Small intestine (tissue), 7 donors: ENCODE data around the gene TREML2. TPM values are rescaled to one million over a fixed set of nuclear protein-coding genes. Genes with fewer than 3 reads are reported as not detected.

Source experiments
- DNase-seq, 2 donors: peaks; one replicate each; pipeline versions ENCODE4 v3.0.0 to v3.0.0-alpha.2; 2013
- FAIRE-seq: peaks from 2 replicates; lab custom pipeline; 2012; peaks lifted over from hg19 to GRCh38; lab: Jason Lieb, UNC
- H3K27ac ChIP-seq, 3 donors: one replicate each; pipeline ENCODE4 v1.5.1; 2013; ENCODE audit warnings: low read length in 2 of 3, mild to moderate bottlenecking in 2 of 3, control low read depth in 1 of 3, inconsistent platforms in 1 of 3, low read depth in 1 of 3, moderate library complexity in 1 of 3
- H3K27me3 ChIP-seq, 3 donors: one replicate each; pipeline ENCODE4 v1.6.1; 2013; ENCODE audit warnings: low read length in 3 of 3, inconsistent platforms in 1 of 3; ENCODE audit not compliant: control insufficient read depth in 3 of 3, insufficient read depth in 3 of 3
- H3K36me3 ChIP-seq, 3 donors: one replicate each; pipeline ENCODE4 v1.6.1; 2013; ENCODE audit warnings: low read length in 3 of 3, inconsistent platforms in 1 of 3, low read depth in 1 of 3, mild to moderate bottlenecking in 1 of 3, moderate library complexity in 1 of 3; ENCODE audit not compliant: control insufficient read depth in 3 of 3, insufficient read depth in 2 of 3
- H3K4me1 ChIP-seq, 3 donors: one replicate each; pipeline ENCODE4 v1.6.1; 2013; ENCODE audit warnings: low read length in 2 of 3, inconsistent platforms in 1 of 3, low read depth in 1 of 3, mild to moderate bottlenecking in 1 of 3, moderate library complexity in 1 of 3; ENCODE audit not compliant: control insufficient read depth in 3 of 3, insufficient read depth in 2 of 3
- H3K4me3 ChIP-seq, 3 donors: one replicate each; pipeline ENCODE4 v1.5.1; 2013; ENCODE audit warnings: low read length in 3 of 3, control low read depth in 1 of 3, inconsistent platforms in 1 of 3, low read depth in 1 of 3, mild to moderate bottlenecking in 1 of 3, moderate library complexity in 1 of 3
- H3K9me3 ChIP-seq, 2 donors: one replicate each; pipeline ENCODE4 v1.6.1; 2013; ENCODE audit warnings: low read depth in 1 of 2, low read length in 1 of 2; ENCODE audit not compliant: control insufficient read depth in 2 of 2, insufficient read depth in 1 of 2
- WGBS, 3 donors: extraction: QIAGEN DNeasy Blood & Tissue Kit; methylation state at CpG; one replicate each; pipeline ENCODE4 v1.1.7; 2013; 5-methylcytosine and 5-hydroxymethylcytosine counted together
- polyA plus RNA-seq, 4 donors: library from polyadenylated mRNA; stranded (reverse) in 3 of 4; unstranded in 1 of 4; fragments of 200-250 nt in 3 of 4; fragments of 120-200 nt in 1 of 4; gene quantifications; one replicate each; pipeline versions ENCODE4 v1.2.1 to v1.2.3, GENCODE V29; 2013
- donor health status: healthy with polysubstance abuse.
- donor health status: control.
- donor health status: control.
- donor health status: Bipolar disorder and iron deficiency.
- donor health status: healthy.

TREML2 gene
- polyA plus RNA-seq, 4 donors = 0.10 to 0.27 (median 0.13) TPM; not detected in 1

DNA sequence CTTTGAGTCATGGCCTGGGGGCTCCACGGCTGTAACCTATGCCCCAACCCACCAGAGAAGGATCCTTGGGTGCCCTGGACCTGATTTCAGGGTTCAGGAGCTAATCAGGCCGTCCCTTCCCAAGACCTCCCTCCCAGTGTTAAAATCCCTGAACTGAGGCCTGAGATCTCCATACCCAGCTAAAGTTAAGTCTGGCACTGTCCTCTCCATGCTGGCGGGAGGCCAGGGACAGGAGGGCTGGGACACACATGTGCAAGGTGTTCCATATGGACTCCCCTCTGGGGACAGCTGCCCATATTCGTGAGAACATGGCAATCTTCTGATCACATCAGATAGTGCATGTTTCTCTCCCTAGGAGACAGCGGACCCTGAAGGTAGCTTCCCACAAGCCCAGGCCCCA lies 15.7 kb upstream of the TREML2 start:
- DNase-seq (no peak), FAIRE-seq (no peak)
- Histone ChIP-seq H3K4me1 (no peaks in the 10 kb centered on the region), H3K27ac (no peak overlapping the region), H3K4me3 (no peak overlapping the region), H3K36me3 (no peaks in the 10 kb centered on the region), H3K9me3 (peaks cover 0 to 7% of the 10 kb centered on the region in 2 donors), H3K27me3 (peaks cover 0 to 6% (median 0%) of the 10 kb centered on the region in 3 donors)
- 55 to 78% (median 60%) methylated on average over 5 of the region's 5 CpGs for WGBS, 3 donors

DNA sequence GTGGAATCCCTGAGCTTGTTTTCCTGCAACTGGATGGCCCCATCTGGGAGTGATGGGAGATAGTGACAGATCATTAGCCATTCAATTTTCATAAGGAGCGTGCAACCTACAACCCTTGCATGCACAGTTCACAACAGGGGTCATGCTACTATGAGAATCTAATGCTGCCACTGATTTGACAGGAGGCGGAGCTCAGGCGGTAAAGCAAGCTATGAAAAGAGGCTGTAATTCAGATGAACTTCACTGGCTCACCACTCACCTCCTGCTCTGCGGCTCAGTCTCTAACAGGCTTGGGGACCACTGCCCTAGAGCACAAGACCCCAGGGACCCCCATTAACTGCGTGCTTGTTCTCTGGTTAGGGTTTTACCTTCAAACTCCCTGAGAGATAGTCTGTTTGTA lies 14.8 kb upstream of the TREML2 start:
- WGBS, 3 donors = 83 to 87% (median 84%) methylated on average over 5 of the region's 5 CpGs
- Histone ChIP-seq H3K27me3 (peaks cover 0 to 4% (median 0%) of the 10 kb centered on the region in 3 donors), H3K36me3 (no peaks in the 10 kb centered on the region), H3K4me3 (no peak overlapping the region), H3K4me1 (no peaks in the 10 kb centered on the region), H3K9me3 (peaks cover 0 to 7% of the 10 kb centered on the region in 2 donors), H3K27ac (no peak overlapping the region)
- FAIRE-seq (no peak), DNase-seq (no peak)

DNA sequence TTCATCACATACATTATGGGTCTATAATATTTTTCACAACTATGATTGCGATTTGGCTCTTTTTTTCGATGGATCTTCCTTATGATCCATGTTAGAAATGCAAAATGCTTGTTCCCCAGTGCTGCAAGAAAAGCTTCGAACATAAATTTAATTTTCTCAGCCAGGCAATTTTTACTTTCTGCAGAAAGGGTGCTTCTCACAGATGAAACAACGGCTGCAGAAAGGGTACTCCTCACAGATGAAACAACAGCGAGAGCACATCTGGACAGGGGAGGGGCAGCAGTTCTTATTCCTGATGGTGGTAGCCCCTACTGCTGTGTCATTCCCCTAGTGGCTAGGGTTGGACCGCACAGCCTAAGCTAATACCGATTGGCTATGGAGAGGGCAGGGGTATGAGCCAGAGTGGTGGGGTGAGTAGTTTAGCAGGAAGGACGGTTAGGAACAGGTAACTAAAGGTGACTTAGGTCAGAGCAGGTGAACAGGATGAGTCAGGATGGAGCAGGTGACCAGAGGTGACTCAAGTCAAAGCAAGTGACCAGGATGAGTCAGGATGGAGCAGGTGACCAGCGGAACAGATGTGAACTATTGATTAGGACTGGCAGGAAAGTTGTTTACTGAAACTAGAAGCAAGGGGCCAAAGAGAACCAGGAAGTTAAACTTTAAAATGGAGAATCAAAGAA lies 13.8 kb upstream of the TREML2 start:
- Histone ChIP-seq H3K36me3 (no peaks in the 10 kb centered on the region), H3K4me3 (no peak overlapping the region), H3K27ac (no peak overlapping the region), H3K9me3 (peaks cover 0 to 7% of the 10 kb centered on the region in 2 donors), H3K4me1 (no peaks in the 10 kb centered on the region), H3K27me3 (peaks cover 0 to 4% (median 0%) of the 10 kb centered on the region in 3 donors)
- DNase-seq = peak in 1 of 2 donors; percentile 16
- FAIRE-seq = no peak
- 78 to 86% (median 81%) methylated on average over 9 of the region's 9 CpGs for WGBS, 3 donors

DNA sequence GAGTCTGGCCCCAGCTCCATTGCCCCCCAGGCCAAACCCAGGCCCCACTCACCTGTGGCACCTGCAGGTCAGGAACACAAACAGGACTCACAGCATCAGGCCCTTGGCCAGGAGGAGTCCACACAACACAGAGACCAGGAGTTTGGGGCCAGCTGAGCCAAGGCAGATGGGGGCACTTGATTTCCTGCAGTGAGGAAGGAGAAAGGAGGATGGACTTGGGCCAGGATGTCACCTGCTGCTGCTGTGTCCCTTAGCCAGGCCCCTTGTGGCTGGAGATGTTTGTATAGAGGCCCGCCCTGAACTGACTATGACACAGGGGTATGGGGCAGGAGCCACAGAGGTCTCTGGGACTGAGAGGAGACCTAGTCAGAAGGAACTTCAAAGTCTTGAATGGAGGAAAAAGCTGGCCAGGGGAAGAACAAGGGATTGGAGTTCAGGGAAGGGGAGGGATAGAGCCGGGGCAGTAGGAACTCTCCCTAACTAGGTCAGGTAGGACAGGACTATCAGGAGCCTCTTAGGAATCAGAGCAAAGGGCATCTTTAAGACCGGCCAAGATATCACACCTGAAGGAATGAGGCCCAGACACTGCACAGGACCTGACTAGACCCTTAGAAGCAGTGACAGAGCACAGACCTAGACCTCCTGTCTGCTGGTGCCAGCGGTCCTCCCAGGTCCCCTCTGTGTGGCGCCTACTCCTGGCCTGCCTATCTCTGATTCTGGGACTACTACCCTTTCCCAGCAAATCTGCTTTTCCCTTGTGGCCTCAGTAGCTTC lies 8.8 kb upstream of the TREML2 start:
- peak in 1 of 2 donors; percentile 57 for DNase-seq
- no peak overlapping the region for H3K4me3 ChIP-seq
- H3K27ac ChIP-seq = peak overlapping the region in 1 of 3 donors; percentile 29
- H3K36me3 ChIP-seq = no peaks in the 10 kb centered on the region
- peaks cover 0 to 6% (median 0%) of the 10 kb centered on the region in 3 donors for H3K4me1 ChIP-seq
- 62 to 82% (median 69%) methylated on average over 5 of the region's 5 CpGs for WGBS, 3 donors
- peaks cover 0 to 2% (median 0%) of the 10 kb centered on the region in 3 donors for H3K27me3 ChIP-seq
- no peak for FAIRE-seq
- H3K9me3 ChIP-seq = peaks cover 0 to 10% of the 10 kb centered on the region in 2 donors

DNA sequence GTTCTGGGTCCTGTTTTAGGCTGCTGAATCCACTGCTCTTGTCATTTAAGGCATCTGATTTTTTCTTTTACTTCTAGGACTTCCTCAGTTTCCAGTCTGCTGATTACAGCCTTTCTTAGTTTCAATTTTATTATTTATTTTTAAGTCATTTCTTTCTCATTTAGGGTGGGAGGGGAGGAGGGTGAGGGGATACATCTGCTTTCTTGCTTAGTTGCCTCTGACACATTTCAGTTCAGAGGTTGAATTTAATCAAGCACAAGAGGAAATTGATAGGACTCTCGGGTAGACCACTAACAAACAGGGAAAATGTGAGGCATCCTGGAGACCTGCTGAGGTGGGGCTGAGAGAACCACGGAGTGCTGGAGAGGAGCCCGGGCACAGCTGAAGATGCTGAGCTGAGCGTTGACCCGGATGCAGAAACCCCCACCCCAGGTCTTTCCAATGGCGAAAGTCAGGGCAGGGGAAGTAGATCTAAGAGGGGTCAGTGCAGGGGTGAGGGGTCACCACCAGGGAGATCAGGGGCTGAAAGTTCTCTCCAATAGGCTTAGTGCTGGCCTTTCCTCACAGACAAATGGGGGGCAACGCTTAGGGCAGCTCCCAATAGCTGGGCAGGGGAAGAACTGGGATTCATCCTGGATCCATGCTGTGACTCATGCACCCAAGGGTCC lies 7.6 kb upstream of the TREML2 start:
- H3K4me3 ChIP-seq = no peak overlapping the region
- peaks cover 0 to 6% (median 0%) of the 10 kb centered on the region in 3 donors for H3K4me1 ChIP-seq
- DNase-seq = no peak
- 73 to 84% (median 83%) methylated on average over 7 of the region's 7 CpGs for WGBS, 3 donors
- FAIRE-seq = no peak
- H3K27ac ChIP-seq = no peak overlapping the region
- no peaks in the 10 kb centered on the region for H3K36me3 ChIP-seq
- peaks cover 0 to 5% of the 10 kb centered on the region in 2 donors for H3K9me3 ChIP-seq
- H3K27me3 ChIP-seq = no peaks in the 10 kb centered on the region

DNA sequence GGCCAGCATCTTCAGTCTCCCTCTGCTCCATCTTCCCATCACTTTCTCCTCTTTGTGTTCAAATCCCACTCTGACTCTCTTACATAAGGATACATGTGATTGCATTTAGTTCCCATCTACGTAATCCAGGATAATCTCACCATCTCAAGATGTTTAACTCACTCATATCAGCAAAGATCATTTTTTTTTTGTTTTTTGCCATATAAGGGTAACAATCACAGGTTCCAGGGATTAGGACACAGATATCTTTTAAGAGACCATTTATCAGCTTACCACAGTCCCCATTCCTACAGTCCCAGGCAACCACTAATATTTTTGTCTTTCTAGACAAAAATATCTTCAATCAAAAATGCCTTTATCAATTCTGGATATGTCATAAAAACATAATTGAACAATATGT lies 3.2 kb upstream of the TREML2 start:
- no peak overlapping the region for H3K4me3 ChIP-seq
- WGBS, 3 donors = 75 to 79% (median 77%) methylated on average over 1 of the region's 1 CpG
- H3K9me3 ChIP-seq = peaks cover 0 to 5% of the 10 kb centered on the region in 2 donors
- H3K27me3 ChIP-seq = no peaks in the 10 kb centered on the region
- H3K27ac ChIP-seq = no peak overlapping the region
- H3K36me3 ChIP-seq = no peaks in the 10 kb centered on the region
- no peak for FAIRE-seq
- H3K4me1 ChIP-seq = peaks cover 0 to 10% (median 2%) of the 10 kb centered on the region in 3 donors
- DNase-seq = no peak

DNA sequence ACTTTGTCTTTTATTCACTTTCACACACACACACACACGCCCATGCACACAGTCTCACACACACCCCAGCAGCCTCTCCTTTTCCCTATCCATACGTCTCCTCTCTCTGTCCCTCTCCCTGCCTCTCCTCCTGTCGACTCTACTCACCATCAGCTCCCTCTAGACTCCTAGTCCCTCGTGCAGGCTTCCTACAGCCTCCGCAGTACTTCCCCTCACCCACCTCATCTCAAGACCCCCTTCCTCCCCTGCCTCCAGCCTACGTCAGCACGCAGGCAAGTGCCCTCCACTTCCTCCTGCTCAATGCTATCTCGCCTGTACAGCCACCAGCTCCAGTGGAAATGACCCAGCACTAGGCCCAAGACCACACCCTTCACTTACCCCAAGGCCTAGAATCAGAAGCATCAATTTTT lies 820 bp upstream of the TREML2 start:
- DNase-seq (no peak), FAIRE-seq (no peak)
- Histone ChIP-seq H3K27ac (peak overlapping the region in 1 of 3 donors; percentile 61), H3K4me1 (peaks cover 0 to 9% (median 2%) of the 10 kb centered on the region in 3 donors), H3K4me3 (no peak overlapping the region), H3K36me3 (no peaks in the 10 kb centered on the region), H3K27me3 (peaks cover 0 to 7% (median 0%) of the 10 kb centered on the region in 3 donors), H3K9me3 (no peaks in the 10 kb centered on the region)
- WGBS, 3 donors = 57 to 69% (median 62%) methylated on average over 8 of the region's 8 CpGs

DNA sequence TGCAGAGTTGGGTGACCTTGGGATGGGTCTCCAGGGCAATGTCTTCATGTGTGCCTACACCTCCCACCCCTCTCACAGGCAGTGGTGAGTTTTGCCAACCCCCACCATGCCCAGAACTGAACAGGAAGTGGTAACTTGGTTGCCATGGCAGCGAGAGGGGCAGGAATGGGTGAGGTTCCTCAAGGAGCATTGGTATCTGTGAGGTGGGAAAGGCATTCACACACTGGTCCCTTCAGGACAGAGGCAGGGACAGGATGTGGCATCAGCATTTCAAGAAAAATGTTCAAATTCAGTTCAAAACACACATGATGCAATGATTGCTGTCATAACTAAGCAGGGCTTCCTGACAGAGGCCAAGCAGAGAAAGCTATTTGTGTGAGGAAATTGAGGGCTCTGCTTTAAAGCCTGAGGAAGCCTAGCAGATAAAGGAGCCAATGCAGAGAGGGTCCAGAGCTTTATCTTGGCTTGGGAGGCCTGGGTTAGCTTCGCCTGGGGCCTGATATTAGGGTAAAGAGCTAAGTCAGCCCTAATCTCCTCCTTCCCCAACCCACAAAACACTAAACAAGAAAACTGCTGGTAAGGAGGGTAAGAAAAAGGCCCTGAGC lies 551 bp downstream of the TREML2 start:
- peaks cover 0 to 9% (median 2%) of the 10 kb centered on the region in 3 donors for H3K4me1 ChIP-seq
- DNase-seq = peak in 1 of 2 donors; percentile 22
- H3K27me3 ChIP-seq = peaks cover 0 to 11% (median 0%) of the 10 kb centered on the region in 3 donors
- H3K36me3 ChIP-seq = no peaks in the 10 kb centered on the region
- H3K9me3 ChIP-seq = no peaks in the 10 kb centered on the region
- H3K4me3 ChIP-seq = no peak overlapping the region
- FAIRE-seq = no peak
- 63 to 81% (median 72%) methylated on average over 2 of the region's 2 CpGs for WGBS, 3 donors
- H3K27ac ChIP-seq = peak overlapping the region in 1 of 3 donors; percentile 61
